Tibial artery (tissue), 4 donors: Measurements from ENCODE around the gene MLPH.

ENCODE experiments used
- DNase-seq, 2 donors: peaks; one replicate each; pipeline ENCODE4 v3.0.0-alpha.2; 2019
- H3K27ac ChIP-seq, 2 donors: fragments of 200-600 bp; sonication (generic) in 1 of 2; 1 replicate in 1 of 2; 2 replicates in 1 of 2; pipeline ENCODE4 v1.5.1; 2018 to 2019; ENCODE audit warnings: mild to moderate bottlenecking in 1 of 2
- H3K27me3 ChIP-seq, 2 donors: fragments of 200-600 bp; sonication (generic) in 1 of 2; one replicate each; pipeline versions ENCODE4 v1.5.1 to v1.6.0; 2016 to 2019
- H3K36me3 ChIP-seq, 3 donors: fragments of 200-600 bp; sonication (generic) in 2 of 3; one replicate each; pipeline ENCODE4 v1.5.1; 2016 to 2019; ENCODE audit warnings: mild to moderate bottlenecking in 2 of 3
- H3K4me1 ChIP-seq, 4 donors: fragments of 200-600 bp; sonication (generic) in 2 of 4; 1 replicate in 3 of 4; 2 replicates in 1 of 4; pipeline ENCODE4 v1.5.1; 2016 to 2019
- H3K4me3 ChIP-seq, 2 donors: fragments of 200-600 bp; sonication (generic) in 1 of 2; 1 replicate in 1 of 2; 2 replicates in 1 of 2; pipeline ENCODE4 v1.5.1; 2018 to 2019; ENCODE audit warnings: mild to moderate bottlenecking in 2 of 2
- H3K9me3 ChIP-seq, 3 donors: fragments of 200-600 bp; sonication (generic) in 1 of 3; one replicate each; pipeline ENCODE4 v1.5.1; 2016 to 2019
- intact Hi-C: fragments of 100-400 bp; cut with DNase I; formaldehyde crosslinking; loops from one replicate; pipeline ENCODE4 v1.15.0; 2023; ENCODE audit warnings: low total_unique reads
- TF ChIP-seq, protein P1 (sequence below), 2 experiments: fragments of 200-600 bp in 1 of 2; fragments of 450-650 bp in 1 of 2; IDR thresholded peaks; one replicate each; pipeline ENCODE4 v1.5.1; 2017 to 2019; ENCODE audit warnings: antibody characterized with exemption in 2 of 2, mild to moderate bottlenecking in 1 of 2, moderate library complexity in 1 of 2

Gene MLPH

DNA sequence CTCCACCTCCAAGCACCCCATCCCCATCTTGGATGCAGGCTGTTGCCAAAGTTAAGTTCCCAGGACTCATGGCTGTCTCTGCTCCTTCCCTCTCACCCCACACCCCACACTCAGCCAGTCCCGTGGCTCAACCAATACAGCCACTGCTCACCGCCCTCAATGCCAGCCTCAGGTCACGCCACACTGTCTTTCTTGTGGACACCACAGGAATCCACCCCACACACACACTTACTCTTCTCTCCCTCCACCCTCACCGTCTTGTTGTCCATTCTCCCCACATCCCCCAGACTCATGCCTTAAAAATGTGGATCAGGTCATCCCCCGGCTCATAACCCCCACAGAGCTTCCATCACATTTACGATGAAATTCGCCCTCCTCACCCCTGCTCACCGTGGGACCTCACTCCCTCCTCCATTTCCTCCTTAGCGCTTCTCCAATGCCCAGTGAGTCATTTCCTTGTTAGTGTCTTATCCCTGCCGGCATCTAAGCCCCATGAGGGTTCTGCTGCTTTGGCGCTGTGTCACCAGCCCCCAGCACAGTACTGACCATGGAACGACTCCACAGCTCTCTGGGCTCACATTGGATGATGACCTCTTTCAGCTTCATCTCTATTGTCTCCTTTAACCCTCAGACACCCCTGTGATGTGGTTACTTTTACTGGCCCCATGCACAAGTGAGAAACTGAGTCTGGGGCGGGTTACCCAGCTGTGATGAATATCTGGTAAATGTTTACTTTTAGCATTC lies 13.8 kb downstream of the MLPH start:
- no peak overlapping the region for H3K27ac ChIP-seq
- no peaks in the 10 kb centered on the region for H3K36me3 ChIP-seq
- TF ChIP-seq, protein P1, sequence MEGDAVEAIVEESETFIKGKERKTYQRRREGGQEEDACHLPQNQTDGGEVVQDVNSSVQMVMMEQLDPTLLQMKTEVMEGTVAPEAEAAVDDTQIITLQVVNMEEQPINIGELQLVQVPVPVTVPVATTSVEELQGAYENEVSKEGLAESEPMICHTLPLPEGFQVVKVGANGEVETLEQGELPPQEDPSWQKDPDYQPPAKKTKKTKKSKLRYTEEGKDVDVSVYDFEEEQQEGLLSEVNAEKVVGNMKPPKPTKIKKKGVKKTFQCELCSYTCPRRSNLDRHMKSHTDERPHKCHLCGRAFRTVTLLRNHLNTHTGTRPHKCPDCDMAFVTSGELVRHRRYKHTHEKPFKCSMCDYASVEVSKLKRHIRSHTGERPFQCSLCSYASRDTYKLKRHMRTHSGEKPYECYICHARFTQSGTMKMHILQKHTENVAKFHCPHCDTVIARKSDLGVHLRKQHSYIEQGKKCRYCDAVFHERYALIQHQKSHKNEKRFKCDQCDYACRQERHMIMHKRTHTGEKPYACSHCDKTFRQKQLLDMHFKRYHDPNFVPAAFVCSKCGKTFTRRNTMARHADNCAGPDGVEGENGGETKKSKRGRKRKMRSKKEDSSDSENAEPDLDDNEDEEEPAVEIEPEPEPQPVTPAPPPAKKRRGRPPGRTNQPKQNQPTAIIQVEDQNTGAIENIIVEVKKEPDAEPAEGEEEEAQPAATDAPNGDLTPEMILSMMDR (IDR thresholded peaks at IDR 0.05), result no peak
- no peaks in the 10 kb centered on the region for H3K9me3 ChIP-seq
- H3K27me3 ChIP-seq, result peaks cover 0 to 14% of the 10 kb centered on the region in 2 donors
- H3K4me3 ChIP-seq, result no peak overlapping the region
- no peak for DNase-seq
- intact Hi-C loops, result no loop called here
- peaks cover 0 to 12% (median 5%) of the 10 kb centered on the region in 4 donors for H3K4me1 ChIP-seq

DNA sequence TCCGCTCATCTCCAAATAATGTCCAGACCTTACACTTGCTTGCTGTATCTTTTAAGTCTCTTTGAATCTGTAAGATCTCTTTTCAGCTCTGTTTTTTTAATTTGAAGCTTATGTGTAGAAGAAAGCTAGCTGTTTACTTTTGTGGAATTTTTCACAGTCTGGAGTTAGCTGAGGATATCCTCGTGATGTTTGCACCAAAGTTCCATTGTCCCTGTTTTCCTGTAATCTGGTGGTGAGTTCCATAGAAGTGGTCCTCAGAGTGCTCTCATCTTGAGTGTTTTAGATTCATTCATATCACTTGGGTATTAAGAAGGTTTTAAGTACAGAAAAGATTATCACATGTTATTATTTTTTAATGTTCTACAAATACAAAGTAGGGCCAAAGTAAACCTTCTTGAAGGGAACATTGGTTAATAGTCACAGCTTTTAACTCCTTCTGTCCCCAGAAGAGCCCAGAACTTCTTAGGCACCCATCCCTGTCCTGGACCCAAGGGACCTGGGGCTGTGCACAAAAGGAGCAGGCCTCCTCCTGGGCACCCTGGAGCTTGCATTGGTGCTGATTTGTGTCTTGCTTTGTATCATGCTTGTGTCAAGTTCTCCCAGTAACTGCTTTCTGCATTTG lies 15.0 kb downstream of the MLPH start:
- H3K4me3 ChIP-seq, result no peak overlapping the region
- intact Hi-C loops, result no loop called here
- no peak for DNase-seq
- peaks cover 0 to 5% of the 10 kb centered on the region in 2 donors for H3K27me3 ChIP-seq
- no peaks in the 10 kb centered on the region for H3K36me3 ChIP-seq
- H3K4me1 ChIP-seq, result peaks cover 0 to 12% (median 5%) of the 10 kb centered on the region in 4 donors
- no peaks in the 10 kb centered on the region for H3K9me3 ChIP-seq
- TF ChIP-seq, protein P1 (IDR thresholded peaks at IDR 0.05), result no peak
- no peak overlapping the region for H3K27ac ChIP-seq

DNA sequence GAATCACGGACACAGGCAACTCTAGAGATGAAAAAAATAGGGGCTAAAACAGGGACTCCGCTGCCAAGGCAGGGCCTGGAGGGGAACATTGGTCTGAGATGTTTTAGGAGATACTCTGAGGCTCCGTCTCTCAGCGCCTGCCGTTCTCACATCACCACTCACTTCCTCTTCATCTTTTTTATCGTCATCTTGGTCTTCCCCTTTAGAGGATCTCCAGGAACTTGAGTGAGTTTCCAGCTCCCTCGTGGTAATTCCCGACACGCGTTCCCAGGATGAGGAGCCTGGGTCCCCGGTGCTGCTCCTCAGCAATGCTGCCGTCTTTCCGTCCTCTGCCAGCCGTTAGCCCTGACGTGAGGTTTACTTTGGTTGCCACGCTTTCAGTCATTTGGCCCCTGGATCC lies 16.1 kb downstream of the MLPH start:
- Histone ChIP-seq H3K9me3 (no peaks in the 10 kb centered on the region), H3K36me3 (no peaks in the 10 kb centered on the region), H3K27ac (no peak overlapping the region), H3K4me3 (no peak overlapping the region), H3K4me1 (peaks cover 0 to 12% (median 2%) of the 10 kb centered on the region in 4 donors), H3K27me3 (peaks cover 0 to 4% of the 10 kb centered on the region in 2 donors)
- TF ChIP-seq, protein P1 (IDR thresholded peaks at IDR 0.05), result no peak
- intact Hi-C loops, result no loop called here
- DNase-seq, result no peak

DNA sequence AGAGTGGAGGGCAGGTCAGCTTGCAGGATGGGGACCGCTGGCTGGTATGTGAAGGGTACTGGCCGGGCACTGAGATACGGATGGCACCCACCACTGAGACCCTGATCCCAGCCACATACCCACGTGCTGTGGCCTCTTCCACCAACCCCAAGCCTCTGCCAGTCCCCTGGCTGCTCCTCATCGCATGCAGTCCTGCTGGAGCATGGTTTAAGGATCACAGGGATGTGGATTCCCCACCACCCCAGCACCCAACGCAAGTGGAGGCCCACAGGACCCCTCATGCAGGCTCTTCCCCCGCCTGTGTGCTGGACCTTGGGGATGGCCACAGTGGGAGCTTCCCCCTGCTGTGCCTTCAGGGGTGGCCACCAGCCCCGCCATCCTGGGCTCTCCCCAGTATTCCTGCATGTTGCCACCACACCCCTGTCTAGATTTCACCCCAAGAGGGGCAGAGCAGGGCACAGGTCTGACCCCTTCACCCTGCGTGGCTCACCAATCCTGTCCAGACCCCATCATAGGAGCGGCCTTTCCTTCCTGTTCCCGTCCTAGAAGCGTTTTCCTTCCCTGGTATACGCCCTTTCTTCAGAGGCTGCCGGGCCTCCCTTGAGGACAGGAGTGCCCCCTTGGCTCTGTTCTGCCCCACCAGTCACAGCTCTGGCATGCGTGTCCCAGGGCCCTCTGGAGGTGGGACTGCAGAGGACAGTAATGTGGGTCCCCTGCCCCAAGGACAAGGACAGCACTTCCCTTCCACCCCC lies 18.3 kb downstream of the MLPH start:
- H3K27ac ChIP-seq, result no peak overlapping the region
- intact Hi-C loops, result no loop called here
- H3K4me3 ChIP-seq, result no peak overlapping the region
- peaks cover 0 to 3% of the 10 kb centered on the region in 2 donors for H3K27me3 ChIP-seq
- no peak for DNase-seq
- peaks cover 0 to 12% (median 2%) of the 10 kb centered on the region in 4 donors for H3K4me1 ChIP-seq
- TF ChIP-seq, protein P1 (IDR thresholded peaks at IDR 0.05), result no peak
- no peaks in the 10 kb centered on the region for H3K36me3 ChIP-seq
- H3K9me3 ChIP-seq, result no peaks in the 10 kb centered on the region

DNA sequence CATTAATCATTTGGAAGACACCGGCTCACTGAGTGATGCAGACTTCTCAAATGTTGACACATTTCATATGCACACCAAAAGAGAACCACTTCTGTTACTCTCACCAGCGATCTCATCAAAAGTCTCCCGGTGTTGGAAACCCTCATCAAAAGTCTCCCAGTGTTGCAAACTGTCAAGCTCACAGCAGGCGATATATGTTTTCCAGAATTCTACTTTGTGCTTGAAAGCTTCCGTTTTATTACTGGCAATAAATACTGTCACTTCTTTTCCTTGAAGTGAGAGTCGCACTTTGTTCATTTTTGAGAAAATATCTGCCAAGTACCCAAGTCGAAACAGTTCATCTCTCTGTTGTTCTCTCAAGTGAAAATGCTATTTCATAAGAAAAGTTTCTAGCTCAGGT lies 20.5 kb downstream of the MLPH start:
- Histone ChIP-seq H3K27me3 (peaks cover 0 to 7% of the 10 kb centered on the region in 2 donors), H3K36me3 (no peaks in the 10 kb centered on the region), H3K27ac (no peak overlapping the region), H3K9me3 (no peaks in the 10 kb centered on the region), H3K4me1 (peaks cover 0 to 5% (median 2%) of the 10 kb centered on the region in 4 donors), H3K4me3 (no peak overlapping the region)
- DNase-seq, result no peak
- intact Hi-C loops, result no loop called here
- TF ChIP-seq, protein P1 (IDR thresholded peaks at IDR 0.05), result no peak
